ENCODE results near the gene SOAT2. TPM values are rescaled to one million over a fixed set of nuclear protein-coding genes. Genes with fewer than 3 reads are reported as not detected.

Gene SOAT2
- total RNA-seq, 5 donors from 2014 or later (not counting 1 experiment from before 2014, with no cell fraction given), result 0.82 to 1.6 (median 0.89) TPM

GRCh38 chr12:53057816-53058500 is 45.3 kb upstream of the SOAT2 start:
- no peak for ATAC-seq (replicated peaks in 1 of 4)
- ChIA-PET POLR2A (no interaction called here), CTCF (no interaction called here)
- WGBS (ENCODE audit: insufficient coverage), result 82% methylated on average over 8 of the region's 13 CpGs
- H3K9me3 Mint-ChIP-seq, result no peaks in the 10 kb centered on the region
- no peak for DNase-seq
- no peak overlapping the region for H3K4me3 Mint-ChIP-seq
- no peak overlapping the region for H3K27ac ChIP-seq (ENCODE audit: low read length)
- peaks cover 0 to 2% of the 10 kb centered on the region in 2 donors for H3K27me3 Mint-ChIP-seq
- H3K4me1 ChIP-seq (ENCODE audit: control insufficient read depth in 1 of 2, extremely low read depth in 1 of 2, insufficient read depth in 2 of 2, low read length in 2 of 2), result peaks cover 2 to 17% of the 10 kb centered on the region in 2 experiments
- H3K36me3 ChIP-seq (ENCODE audit: control insufficient read depth in 2 of 2, extremely low read depth in 1 of 2, insufficient read depth in 1 of 2, low read length in 1 of 2), result no peaks in the 10 kb centered on the region
- H3K27me3 ChIP-seq (replicated peaks in 1 of 2; ENCODE audit: control insufficient read depth in 2 of 2, extremely low read depth in 1 of 2, insufficient read depth in 2 of 2, low read length in 1 of 2), result peaks cover 0 to 31% of the 10 kb centered on the region in 2 experiments
- H3K36me3 Mint-ChIP-seq, result no peaks in the 10 kb centered on the region
- H3K4me3 ChIP-seq (ENCODE audit: control insufficient read depth in 1 of 2, extremely low read depth in 1 of 2, low read length in 1 of 2), result no peak overlapping the region
- H3K4me1 Mint-ChIP-seq, result peaks cover 10 to 15% (median 10%) of the 10 kb centered on the region in 3 donors
- H3K9me3 ChIP-seq, result no peaks in the 10 kb centered on the region
- peak overlapping the region in 1 of 2 donors; percentile 74 for H3K27ac Mint-ChIP-seq

GRCh38 chr12:53058674-53059433 is 44.4 kb upstream of the SOAT2 start:
- WGBS (ENCODE audit: insufficient coverage), result 93% methylated on average over 23 of the region's 35 CpGs
- no peaks in the 10 kb centered on the region for H3K9me3 Mint-ChIP-seq
- Histone ChIP-seq H3K36me3 (ENCODE audit: control insufficient read depth in 2 of 2, extremely low read depth in 1 of 2, insufficient read depth in 1 of 2, low read length in 1 of 2) (peaks cover 0 to 5% of the 10 kb centered on the region in 2 donors), H3K4me3 (ENCODE audit: control insufficient read depth in 1 of 2, extremely low read depth in 1 of 2, low read length in 1 of 2) (no peak overlapping the region), H3K4me1 (ENCODE audit: control insufficient read depth in 1 of 2, extremely low read depth in 1 of 2, insufficient read depth in 2 of 2, low read length in 2 of 2) (peaks cover under 1 to 9% of the 10 kb centered on the region in 2 experiments), H3K27me3 (replicated peaks in 1 of 2; ENCODE audit: control insufficient read depth in 2 of 2, extremely low read depth in 1 of 2, insufficient read depth in 2 of 2, low read length in 1 of 2) (peaks cover 0 to 31% of the 10 kb centered on the region in 2 experiments), H3K9me3 (no peaks in the 10 kb centered on the region), H3K27ac (ENCODE audit: low read length) (no peak overlapping the region)
- ChIA-PET POLR2A (no interaction called here), CTCF (no interaction called here)
- H3K27me3 Mint-ChIP-seq, result peaks cover 0 to 2% of the 10 kb centered on the region in 2 donors
- DNase-seq (no peak), ATAC-seq (replicated peaks in 1 of 4) (no peak)
- H3K27ac Mint-ChIP-seq, result no peak overlapping the region
- peaks cover 2% of the 10 kb centered on the region for H3K36me3 Mint-ChIP-seq
- no peak overlapping the region for H3K4me3 Mint-ChIP-seq
- peaks cover 4 to 10% (median 5%) of the 10 kb centered on the region in 3 donors for H3K4me1 Mint-ChIP-seq

GRCh38 chr12:53059434-53060063 is 43.7 kb upstream of the SOAT2 start:
- H3K9me3 ChIP-seq, result no peaks in the 10 kb centered on the region
- no peaks in the 10 kb centered on the region for H3K9me3 Mint-ChIP-seq
- peaks cover 0 to 31% of the 10 kb centered on the region in 2 experiments for H3K27me3 ChIP-seq (replicated peaks in 1 of 2; ENCODE audit: control insufficient read depth in 2 of 2, extremely low read depth in 1 of 2, insufficient read depth in 2 of 2, low read length in 1 of 2)
- no peak overlapping the region for H3K27ac Mint-ChIP-seq
- peaks cover 0 to 5% (median 0%) of the 10 kb centered on the region in 3 donors for H3K4me1 Mint-ChIP-seq
- H3K36me3 Mint-ChIP-seq, result peaks cover 6% of the 10 kb centered on the region
- POLR2A ChIA-PET, result interaction anchor here in 1 of 2 donors (0.6 kb wide), 1 partner anchor 118 kb away, joined by 5 read pairs; no protein-coding TSS in a partner anchor
- CTCF ChIA-PET, result no interaction called here
- H3K27me3 Mint-ChIP-seq, result peaks cover 0 to 2% of the 10 kb centered on the region in 2 donors
- H3K27ac ChIP-seq (ENCODE audit: low read length), result no peak overlapping the region
- peaks cover 0 to 11% of the 10 kb centered on the region in 2 donors for H3K36me3 ChIP-seq (ENCODE audit: control insufficient read depth in 2 of 2, extremely low read depth in 1 of 2, insufficient read depth in 1 of 2, low read length in 1 of 2)
- no peak overlapping the region for H3K4me3 ChIP-seq (ENCODE audit: control insufficient read depth in 1 of 2, extremely low read depth in 1 of 2, low read length in 1 of 2)
- DNase-seq, result no peak
- WGBS (ENCODE audit: insufficient coverage), result 84% methylated on average over 24 of the region's 24 CpGs
- ATAC-seq (replicated peaks in 1 of 4), result no peak
- H3K4me1 ChIP-seq (ENCODE audit: control insufficient read depth in 1 of 2, extremely low read depth in 1 of 2, insufficient read depth in 2 of 2, low read length in 2 of 2), result peaks cover 0 to 3% of the 10 kb centered on the region in 2 experiments
- H3K4me3 Mint-ChIP-seq, result no peak overlapping the region

GRCh38 chr12:53060064-53060720 is 43.1 kb upstream of the SOAT2 start:
- Mint-ChIP-seq H3K27ac (no peak overlapping the region), H3K4me3 (no peak overlapping the region), H3K9me3 (no peaks in the 10 kb centered on the region), H3K27me3 (peaks cover 0 to 2% of the 10 kb centered on the region in 2 donors), H3K4me1 (peaks cover 0 to 3% (median 0%) of the 10 kb centered on the region in 3 donors), H3K36me3 (peaks cover 12% of the 10 kb centered on the region)
- Histone ChIP-seq H3K27me3 (replicated peaks in 1 of 2; ENCODE audit: control insufficient read depth in 2 of 2, extremely low read depth in 1 of 2, insufficient read depth in 2 of 2, low read length in 1 of 2) (peaks cover 0 to 31% of the 10 kb centered on the region in 2 experiments), H3K4me1 (ENCODE audit: control insufficient read depth in 1 of 2, extremely low read depth in 1 of 2, insufficient read depth in 2 of 2, low read length in 2 of 2) (no peaks in the 10 kb centered on the region), H3K9me3 (no peaks in the 10 kb centered on the region), H3K4me3 (ENCODE audit: control insufficient read depth in 1 of 2, extremely low read depth in 1 of 2, low read length in 1 of 2) (no peak overlapping the region), H3K27ac (ENCODE audit: low read length) (no peak overlapping the region), H3K36me3 (ENCODE audit: control insufficient read depth in 2 of 2, extremely low read depth in 1 of 2, insufficient read depth in 1 of 2, low read length in 1 of 2) (peaks cover 0 to 17% of the 10 kb centered on the region in 2 donors)
- 94% methylated on average over 10 of the region's 17 CpGs for WGBS (ENCODE audit: insufficient coverage)
- ChIA-PET POLR2A (interaction anchor here in 1 of 2 donors (0.6 kb wide), 1 partner anchor 119 kb away, joined by 5 read pairs; no protein-coding TSS in a partner anchor), CTCF (no interaction called here)
- ATAC-seq (replicated peaks in 1 of 4) (no peak), DNase-seq (no peak)

GRCh38 chr12:53060721-53061276 is 42.5 kb upstream of the SOAT2 start:
- H3K4me1 ChIP-seq (ENCODE audit: control insufficient read depth in 1 of 2, extremely low read depth in 1 of 2, insufficient read depth in 2 of 2, low read length in 2 of 2), result peaks cover 0 to under 1% of the 10 kb centered on the region in 2 experiments
- no peak for DNase-seq
- no peak overlapping the region for H3K4me3 ChIP-seq (ENCODE audit: control insufficient read depth in 1 of 2, extremely low read depth in 1 of 2, low read length in 1 of 2)
- POLR2A ChIA-PET, result interaction anchor here in 1 of 2 donors (0.6 kb wide), 1 partner anchor 1528 kb away, joined by 3 read pairs; the partner anchor contains the start of gene PPP1R1A
- H3K27me3 ChIP-seq (replicated peaks in 1 of 2; ENCODE audit: control insufficient read depth in 2 of 2, extremely low read depth in 1 of 2, insufficient read depth in 2 of 2, low read length in 1 of 2), result peaks cover 0 to 31% of the 10 kb centered on the region in 2 experiments
- Mint-ChIP-seq H3K27me3 (peaks cover 0 to 2% of the 10 kb centered on the region in 2 donors), H3K4me1 (peaks cover under 1 to 4% (median under 1%) of the 10 kb centered on the region in 3 donors), H3K9me3 (no peaks in the 10 kb centered on the region), H3K36me3 (peaks cover 14% of the 10 kb centered on the region), H3K27ac (no peak overlapping the region), H3K4me3 (no peak overlapping the region)
- ATAC-seq (replicated peaks in 1 of 4), result no peak
- WGBS (ENCODE audit: insufficient coverage), result 65% methylated on average over 15 of the region's 18 CpGs
- H3K36me3 ChIP-seq (ENCODE audit: control insufficient read depth in 2 of 2, extremely low read depth in 1 of 2, insufficient read depth in 1 of 2, low read length in 1 of 2), result peaks cover 0 to 23% of the 10 kb centered on the region in 2 donors
- no peaks in the 10 kb centered on the region for H3K9me3 ChIP-seq
- H3K27ac ChIP-seq (ENCODE audit: low read length), result no peak overlapping the region
- CTCF ChIA-PET, result interaction anchor here in 1 of 2 donors (0.9 kb wide), 1 partner anchor 13 kb away, joined by 3 read pairs; no protein-coding TSS in a partner anchor
